Neural cell (in vitro differentiated cells): ENCODE data around the gene RBMX. TPM values are rescaled to one million over a fixed set of nuclear protein-coding genes. Genes with fewer than 3 reads are reported as not detected.

ENCODE experiments used
- H2AFZ ChIP-seq: fragments of 200-600, 300-800 bp; sonication (generic), shearing (Covaris generic); 2 replicates; pipeline ENCODE4 v1.6.0; 2014; ENCODE audit warnings: low read depth, mild to moderate bottlenecking, antibody characterized with exemption, low read length, moderate library complexity
- H3F3A ChIP-seq: fragments of 200-600 bp; shearing (Covaris generic); 2 replicates; pipeline ENCODE4 v1.6.1; 2016; ENCODE audit warnings: mild to moderate bottlenecking, moderate library complexity, mixed read lengths, antibody characterized with exemption, low read length; ENCODE audit not compliant: insufficient read depth, poor library complexity, severe bottlenecking
- H3K27ac ChIP-seq: fragments of 200-600, 300-800 bp; sonication (generic), shearing (Covaris generic); 2 replicates; pipeline ENCODE4 v1.5.1; 2014; ENCODE audit warnings: mild to moderate bottlenecking, low read length, moderate library complexity
- H3K27me3 ChIP-seq: fragments of 300-800, 200-600 bp; sonication (generic), shearing (Covaris generic); 2 replicates; pipeline ENCODE4 v1.6.0; 2014; ENCODE audit warnings: mild to moderate bottlenecking, low read depth, low read length, moderate library complexity; ENCODE audit not compliant: insufficient read depth
- H3K36me3 ChIP-seq: fragments of 300-800, 200-600 bp; sonication (generic), shearing (Covaris generic); 2 replicates; pipeline ENCODE4 v1.5.1; 2014; ENCODE audit warnings: mild to moderate bottlenecking, antibody characterized with exemption, low read length, moderate library complexity; ENCODE audit not compliant: insufficient read depth
- H3K4me2 ChIP-seq: fragments of 300-800, 200-600 bp; sonication (generic), shearing (Covaris generic); 2 replicates; pipeline ENCODE4 v1.6.0; 2014; ENCODE audit warnings: mild to moderate bottlenecking, low read length
- H3K4me3 ChIP-seq: fragments of 300-800, 200-600 bp; sonication (generic), shearing (Covaris generic); 2 replicates; pipeline ENCODE4 v1.5.1; 2014; ENCODE audit warnings: mild to moderate bottlenecking, low read length, moderate library complexity
- H3K79me2 ChIP-seq: fragments of 200-600 bp; shearing (Covaris generic); replicated peaks from 2 replicates; pipeline ENCODE4 v1.6.0; 2014; ENCODE audit warnings: mild to moderate bottlenecking, low read length, moderate library complexity; ENCODE audit not compliant: insufficient read depth
- H3K9ac ChIP-seq: fragments of 300-800, 200-600 bp; sonication (generic), shearing (Covaris generic); 2 replicates; pipeline ENCODE4 v1.6.1; 2016; ENCODE audit warnings: mild to moderate bottlenecking, low read length, mixed read lengths
- H3K9me2 ChIP-seq: fragments of 200-600 bp; shearing (Covaris generic); 2 replicates; pipeline ENCODE4 v1.6.1; 2016; ENCODE audit warnings: mild to moderate bottlenecking, low read length, mixed read lengths; ENCODE audit not compliant: insufficient read depth
- H3K9me3 ChIP-seq: fragments of 200-600, 300-800 bp; sonication (generic), shearing (Covaris generic); 2 replicates; pipeline ENCODE4 v1.6.1; 2016; ENCODE audit warnings: mild to moderate bottlenecking, mixed run types, low read length, moderate library complexity, mixed read lengths
- H4K20me1 ChIP-seq: fragments of 200-600 bp; shearing (Covaris generic); 2 replicates; pipeline ENCODE4 v1.6.1; 2016; ENCODE audit warnings: mild to moderate bottlenecking, mixed run types; ENCODE audit not compliant: insufficient read depth
- EP300 ChIP-seq: fragments of 450-650 bp; conservative IDR thresholded peaks from 2 replicates; pipeline ENCODE4 v1.6.1; 2014; ENCODE audit warnings: antibody characterized with exemption, mild to moderate bottlenecking, moderate library complexity; ENCODE audit not compliant: poor library complexity, severe bottlenecking
- EZH2 ChIP-seq: fragments of 200-600, 300-800 bp; shearing (Covaris generic), sonication (generic); IDR thresholded peaks from 2 replicates; pipeline ENCODE4 v1.6.1; 2014; ENCODE audit warnings: antibody characterized with exemption, low read length, borderline replicate concordance, mild to moderate bottlenecking; ENCODE audit not compliant: insufficient read depth, poor library complexity, severe bottlenecking
- MXI1 ChIP-seq: fragments of 450-650 bp; conservative IDR thresholded peaks from 2 replicates; pipeline ENCODE4 v1.6.1; 2014; ENCODE audit warnings: antibody characterized with exemption, mild to moderate bottlenecking; ENCODE audit not compliant: poor library complexity, severe bottlenecking
- POLR2AphosphoS5 ChIP-seq: IDR thresholded peaks from 2 replicates; pipeline ENCODE4 v1.6.1; 2012
- RAD21 ChIP-seq: fragments of 450-650 bp; conservative IDR thresholded peaks from 2 replicates; pipeline ENCODE4 v1.6.1; 2014; ENCODE audit warnings: antibody characterized with exemption, mild to moderate bottlenecking, moderate library complexity
- SMC3 ChIP-seq: fragments of 450-650 bp; conservative IDR thresholded peaks from 2 replicates; pipeline ENCODE4 v1.6.1; 2014; ENCODE audit warnings: antibody characterized with exemption, mild to moderate bottlenecking, moderate library complexity; ENCODE audit not compliant: poor library complexity
- TAF1 ChIP-seq: IDR thresholded peaks from 2 replicates; pipeline ENCODE4 v1.6.1; 2012; ENCODE audit warnings: low read depth
- polyA plus RNA-seq: library from polyadenylated mRNA; depleted of rRNA; stranded (reverse); fragments of >200 nt; gene quantifications from 2 replicates; pipeline ENCODE4 v1.2.3, GENCODE V29; 2014
- TF ChIP-seq, protein P1 (sequence below): fragments of 450-650 bp; IDR thresholded peaks from 2 replicates; pipeline ENCODE4 v1.5.1; 2014; ENCODE audit warnings: antibody characterized with exemption, mild to moderate bottlenecking, moderate library complexity; ENCODE audit not compliant: poor library complexity, severe bottlenecking
- TF ChIP-seq, protein P2 (sequence below): IDR thresholded peaks from 2 replicates; pipeline ENCODE4 v1.6.1; 2012; ENCODE audit warnings: borderline replicate concordance

Gene RBMX
- polyA plus RNA-seq, 1 donor from 2014 or later, result 875 TPM

DNA sequence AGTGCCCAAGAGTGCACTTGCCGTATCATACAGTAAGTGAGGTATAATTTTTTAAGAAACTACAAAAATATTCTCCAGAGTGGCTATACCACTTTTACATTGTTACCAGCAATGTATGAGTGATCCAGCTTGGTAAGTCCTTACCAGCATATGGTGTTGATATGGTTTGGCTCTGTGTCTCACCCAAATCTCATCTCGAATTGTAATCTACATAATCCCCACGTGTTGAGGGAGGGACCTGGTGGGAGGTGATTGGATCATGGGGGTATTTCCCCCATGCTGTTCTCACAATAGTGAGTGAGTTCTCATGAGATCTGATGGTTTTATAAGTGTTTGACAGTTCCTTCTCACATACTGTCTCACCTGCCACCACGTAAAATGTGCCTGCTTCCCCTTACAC, 44.8 kb downstream of the RBMX start:
- no peak for TF ChIP-seq EZH2
- no peak for TF ChIP-seq MXI1
- TF ChIP-seq, protein P1, sequence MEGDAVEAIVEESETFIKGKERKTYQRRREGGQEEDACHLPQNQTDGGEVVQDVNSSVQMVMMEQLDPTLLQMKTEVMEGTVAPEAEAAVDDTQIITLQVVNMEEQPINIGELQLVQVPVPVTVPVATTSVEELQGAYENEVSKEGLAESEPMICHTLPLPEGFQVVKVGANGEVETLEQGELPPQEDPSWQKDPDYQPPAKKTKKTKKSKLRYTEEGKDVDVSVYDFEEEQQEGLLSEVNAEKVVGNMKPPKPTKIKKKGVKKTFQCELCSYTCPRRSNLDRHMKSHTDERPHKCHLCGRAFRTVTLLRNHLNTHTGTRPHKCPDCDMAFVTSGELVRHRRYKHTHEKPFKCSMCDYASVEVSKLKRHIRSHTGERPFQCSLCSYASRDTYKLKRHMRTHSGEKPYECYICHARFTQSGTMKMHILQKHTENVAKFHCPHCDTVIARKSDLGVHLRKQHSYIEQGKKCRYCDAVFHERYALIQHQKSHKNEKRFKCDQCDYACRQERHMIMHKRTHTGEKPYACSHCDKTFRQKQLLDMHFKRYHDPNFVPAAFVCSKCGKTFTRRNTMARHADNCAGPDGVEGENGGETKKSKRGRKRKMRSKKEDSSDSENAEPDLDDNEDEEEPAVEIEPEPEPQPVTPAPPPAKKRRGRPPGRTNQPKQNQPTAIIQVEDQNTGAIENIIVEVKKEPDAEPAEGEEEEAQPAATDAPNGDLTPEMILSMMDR, result no peak
- TF ChIP-seq, protein P2, sequence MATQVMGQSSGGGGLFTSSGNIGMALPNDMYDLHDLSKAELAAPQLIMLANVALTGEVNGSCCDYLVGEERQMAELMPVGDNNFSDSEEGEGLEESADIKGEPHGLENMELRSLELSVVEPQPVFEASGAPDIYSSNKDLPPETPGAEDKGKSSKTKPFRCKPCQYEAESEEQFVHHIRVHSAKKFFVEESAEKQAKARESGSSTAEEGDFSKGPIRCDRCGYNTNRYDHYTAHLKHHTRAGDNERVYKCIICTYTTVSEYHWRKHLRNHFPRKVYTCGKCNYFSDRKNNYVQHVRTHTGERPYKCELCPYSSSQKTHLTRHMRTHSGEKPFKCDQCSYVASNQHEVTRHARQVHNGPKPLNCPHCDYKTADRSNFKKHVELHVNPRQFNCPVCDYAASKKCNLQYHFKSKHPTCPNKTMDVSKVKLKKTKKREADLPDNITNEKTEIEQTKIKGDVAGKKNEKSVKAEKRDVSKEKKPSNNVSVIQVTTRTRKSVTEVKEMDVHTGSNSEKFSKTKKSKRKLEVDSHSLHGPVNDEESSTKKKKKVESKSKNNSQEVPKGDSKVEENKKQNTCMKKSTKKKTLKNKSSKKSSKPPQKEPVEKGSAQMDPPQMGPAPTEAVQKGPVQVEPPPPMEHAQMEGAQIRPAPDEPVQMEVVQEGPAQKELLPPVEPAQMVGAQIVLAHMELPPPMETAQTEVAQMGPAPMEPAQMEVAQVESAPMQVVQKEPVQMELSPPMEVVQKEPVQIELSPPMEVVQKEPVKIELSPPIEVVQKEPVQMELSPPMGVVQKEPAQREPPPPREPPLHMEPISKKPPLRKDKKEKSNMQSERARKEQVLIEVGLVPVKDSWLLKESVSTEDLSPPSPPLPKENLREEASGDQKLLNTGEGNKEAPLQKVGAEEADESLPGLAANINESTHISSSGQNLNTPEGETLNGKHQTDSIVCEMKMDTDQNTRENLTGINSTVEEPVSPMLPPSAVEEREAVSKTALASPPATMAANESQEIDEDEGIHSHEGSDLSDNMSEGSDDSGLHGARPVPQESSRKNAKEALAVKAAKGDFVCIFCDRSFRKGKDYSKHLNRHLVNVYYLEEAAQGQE, result no peak
- no peak for TF ChIP-seq POLR2AphosphoS5
- Histone ChIP-seq H4K20me1 (no peaks in the 10 kb centered on the region), H3K9me2 (no peaks in the 10 kb centered on the region), H3K9me3 (no peaks in the 10 kb centered on the region), H3K4me2 (no peak overlapping the region), H3K27ac (no peak overlapping the region), H3K27me3 (no peaks in the 10 kb centered on the region), H3K4me3 (no peak overlapping the region), H2AFZ (no peak overlapping the region), H3K9ac (no peak overlapping the region), H3F3A (no peaks in the 10 kb centered on the region), H3K36me3 (no peaks in the 10 kb centered on the region), H3K79me2 (no peaks in the 10 kb centered on the region)

DNA sequence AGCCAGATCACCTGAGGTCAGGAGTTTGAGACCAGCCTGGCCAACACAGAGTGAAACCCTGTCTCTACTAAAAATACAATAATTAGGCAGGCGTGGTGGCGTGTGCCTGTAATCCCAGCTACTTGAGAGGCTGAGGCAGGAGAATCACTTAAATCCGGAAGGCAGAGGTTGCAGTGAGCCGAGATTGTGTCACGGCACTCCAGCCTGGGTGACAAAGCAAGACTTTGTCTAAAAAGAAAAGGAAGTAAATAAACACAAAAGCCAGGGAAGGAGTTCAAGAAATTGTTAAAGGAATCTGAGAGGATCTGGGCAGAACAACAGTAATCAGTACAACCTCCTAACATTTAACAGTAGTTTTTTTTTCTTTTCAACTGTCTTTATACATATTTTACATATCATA, 51.1 kb downstream of the RBMX start:
- Histone ChIP-seq H3K4me3 (no peak overlapping the region), H3K36me3 (no peaks in the 10 kb centered on the region), H4K20me1 (no peaks in the 10 kb centered on the region), H3K9me3 (no peaks in the 10 kb centered on the region), H3K4me2 (no peak overlapping the region), H3K27me3 (no peaks in the 10 kb centered on the region), H3K27ac (no peak overlapping the region), H3K9ac (no peak overlapping the region), H3F3A (no peaks in the 10 kb centered on the region), H3K79me2 (no peaks in the 10 kb centered on the region), H3K9me2 (no peaks in the 10 kb centered on the region), H2AFZ (no peak overlapping the region)
- no peak for TF ChIP-seq SMC3
- TF ChIP-seq EP300, result no peak
- no peak for TF ChIP-seq POLR2AphosphoS5
- TF ChIP-seq, protein P2, result no peak
- TF ChIP-seq EZH2, result no peak
- TF ChIP-seq, protein P1, result no peak
- no peak for TF ChIP-seq TAF1
- TF ChIP-seq RAD21, result no peak
- no peak for TF ChIP-seq MXI1
